HepG2 (cell line): ENCODE results near the gene AKAP12.

ENCODE experiments used
- KLF16 ChIP-seq, 2 experiments: sonication (generic) in 1 of 2; formaldehyde crosslinking in 1 of 2; IDR thresholded peaks; 2 replicates each; pipeline versions ENCODE4 v1.6.1 to v1.8.0; 2016 to 2023; ENCODE audit warnings: missing genetic modification reagents in 2 of 2, missing compliant biosample characterization in 1 of 2
- RBAK ChIP-seq: sonication (generic); formaldehyde crosslinking; IDR thresholded peaks from 2 replicates; pipeline ENCODE4 v1.5.1; 2020; ENCODE audit warnings: mild to moderate bottlenecking, missing genetic modification reagents

DNA sequence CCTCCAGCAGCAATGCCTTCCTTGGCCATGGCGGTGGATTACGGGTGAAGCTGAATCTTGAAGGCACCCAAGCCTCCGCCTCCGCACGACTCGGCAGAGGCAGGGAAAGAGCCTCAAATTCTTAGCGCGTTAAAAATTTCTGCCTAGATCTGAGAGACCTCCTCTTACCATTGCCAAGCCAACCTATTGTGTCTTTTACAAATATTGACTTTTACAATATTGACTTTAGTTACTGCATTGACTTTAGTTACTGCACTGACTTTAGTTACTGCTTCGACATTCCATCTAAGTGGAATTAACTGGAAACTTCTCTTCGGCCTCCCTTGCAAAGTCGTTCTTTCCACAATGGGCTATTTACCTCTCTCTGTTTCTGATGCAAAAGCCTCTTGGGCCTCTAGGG is 13.8 kb upstream of the AKAP12 start:
- TF ChIP-seq KLF16 (CRISPR knock-in tag; IDR thresholded peaks at IDR 0.05) (no peak), RBAK (CRISPR knock-in tag) (no peak)
